Duodenal mucosa (tissue), 2 donors: ENCODE measurements around the gene SNX18.

Source experiments
- H3K27ac ChIP-seq: one replicate; pipeline ENCODE4 v1.7.0; 2013; ENCODE audit warnings: low read depth, low read length
- H3K27me3 ChIP-seq, 2 donors: one replicate each; pipeline ENCODE4 v1.7.0; 2013; ENCODE audit warnings: low read length in 2 of 2, control low read depth in 1 of 2; ENCODE audit not compliant: insufficient read depth in 2 of 2, control insufficient read depth in 1 of 2
- H3K36me3 ChIP-seq, 2 donors: one replicate each; pipeline ENCODE4 v1.7.0; 2013; ENCODE audit warnings: low read length in 2 of 2, control low read depth in 1 of 2; ENCODE audit not compliant: insufficient read depth in 2 of 2, control insufficient read depth in 1 of 2
- H3K4me1 ChIP-seq, 2 donors: one replicate each; pipeline ENCODE4 v1.7.0; 2013; ENCODE audit warnings: low read length in 2 of 2, control low read depth in 1 of 2; ENCODE audit not compliant: insufficient read depth in 2 of 2, control insufficient read depth in 1 of 2
- H3K4me3 ChIP-seq, 2 donors: one replicate each; pipeline ENCODE4 v1.7.0; 2013; ENCODE audit warnings: low read length in 2 of 2, low read depth in 1 of 2
- H3K9ac ChIP-seq, 2 donors: one replicate each; pipeline ENCODE4 v1.7.0; 2013; ENCODE audit warnings: low read length in 2 of 2, low read depth in 1 of 2
- H3K9me3 ChIP-seq, 2 donors: one replicate each; pipeline ENCODE4 v1.7.0; 2013; ENCODE audit warnings: low read length in 2 of 2, control low read depth in 1 of 2; ENCODE audit not compliant: control insufficient read depth in 1 of 2

The SNX18 gene, protein sequence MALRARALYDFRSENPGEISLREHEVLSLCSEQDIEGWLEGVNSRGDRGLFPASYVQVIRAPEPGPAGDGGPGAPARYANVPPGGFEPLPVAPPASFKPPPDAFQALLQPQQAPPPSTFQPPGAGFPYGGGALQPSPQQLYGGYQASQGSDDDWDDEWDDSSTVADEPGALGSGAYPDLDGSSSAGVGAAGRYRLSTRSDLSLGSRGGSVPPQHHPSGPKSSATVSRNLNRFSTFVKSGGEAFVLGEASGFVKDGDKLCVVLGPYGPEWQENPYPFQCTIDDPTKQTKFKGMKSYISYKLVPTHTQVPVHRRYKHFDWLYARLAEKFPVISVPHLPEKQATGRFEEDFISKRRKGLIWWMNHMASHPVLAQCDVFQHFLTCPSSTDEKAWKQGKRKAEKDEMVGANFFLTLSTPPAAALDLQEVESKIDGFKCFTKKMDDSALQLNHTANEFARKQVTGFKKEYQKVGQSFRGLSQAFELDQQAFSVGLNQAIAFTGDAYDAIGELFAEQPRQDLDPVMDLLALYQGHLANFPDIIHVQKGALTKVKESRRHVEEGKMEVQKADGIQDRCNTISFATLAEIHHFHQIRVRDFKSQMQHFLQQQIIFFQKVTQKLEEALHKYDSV

DNA sequence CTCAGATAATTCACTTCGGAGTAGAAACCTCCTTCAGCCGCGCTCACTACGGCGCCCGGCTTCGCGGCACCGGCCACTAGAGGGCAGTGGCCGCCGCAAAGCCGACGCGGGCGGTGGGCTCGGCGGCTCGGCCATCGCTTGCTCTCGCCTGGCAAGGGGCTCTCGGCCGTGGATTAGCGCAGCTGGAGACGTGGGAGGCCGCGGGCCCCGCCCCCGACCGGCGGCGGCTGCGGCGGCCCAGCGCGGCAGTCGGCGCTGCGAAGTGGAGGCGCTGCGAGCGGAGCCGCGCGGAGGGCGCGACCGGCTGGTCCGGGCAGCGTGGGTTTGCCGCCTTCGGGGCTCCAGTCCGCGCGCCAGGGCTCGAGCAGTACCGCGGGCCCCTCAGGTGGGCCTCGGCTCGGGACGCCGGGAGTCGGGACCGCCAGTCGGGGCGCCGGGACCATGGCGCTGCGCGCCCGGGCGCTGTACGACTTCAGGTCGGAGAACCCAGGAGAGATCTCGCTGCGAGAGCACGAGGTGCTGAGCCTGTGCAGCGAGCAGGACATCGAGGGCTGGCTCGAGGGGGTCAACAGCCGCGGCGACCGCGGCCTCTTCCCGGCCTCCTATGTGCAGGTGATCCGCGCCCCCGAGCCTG lies at the start of gene SNX18:
Gene SNX18 (plus strand): TSS at position 248 of the 634 bp plus-strand sequence. CDS start 194 bp downstream, at position 442.
- Histone ChIP-seq H3K4me3 (peak within 1 kb of the TSS; percentile 89 to 91), H3K36me3 (no peaks in the 10 kb centered on the region), H3K4me1 (peaks cover 34 to 42% of the 10 kb centered on the region in 2 donors), H3K9me3 (no peaks in the 10 kb centered on the region), H3K27ac (peak within 1 kb of the TSS; percentile 63), H3K27me3 (no peaks in the 10 kb centered on the region), H3K9ac (peak within 1 kb of the TSS; percentile 73 to 88)

DNA sequence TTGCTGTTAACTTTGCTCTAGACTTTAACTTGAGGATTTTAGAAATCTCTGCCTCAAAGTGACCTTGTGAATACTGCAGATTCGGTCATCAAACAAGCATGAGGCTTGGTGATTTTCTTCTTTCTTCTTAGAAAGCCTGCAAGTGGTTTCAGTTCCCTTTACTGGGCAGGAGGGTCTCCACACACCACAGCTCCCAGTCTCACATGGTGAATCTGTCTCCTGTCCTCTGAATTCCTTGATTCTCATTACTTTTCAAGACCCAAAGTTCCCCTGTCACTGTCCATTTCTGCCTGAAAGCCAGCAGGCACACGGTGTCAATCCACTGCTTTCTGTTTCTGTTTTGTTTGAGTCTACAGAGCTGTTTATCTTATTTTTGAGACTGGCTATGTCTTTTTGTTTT lies 47.9 kb upstream of the SNX18 start:
- H3K36me3 ChIP-seq = no peaks in the 10 kb centered on the region
- H3K4me3 ChIP-seq = peak overlapping the region; percentile 13 to 51
- H3K4me1 ChIP-seq = peaks cover 5 to 7% of the 10 kb centered on the region in 2 donors
- H3K9me3 ChIP-seq = no peaks in the 10 kb centered on the region
- no peak overlapping the region for H3K27ac ChIP-seq
- H3K27me3 ChIP-seq = no peaks in the 10 kb centered on the region
- peak overlapping the region in 1 of 2 donors; percentile 39 for H3K9ac ChIP-seq

DNA sequence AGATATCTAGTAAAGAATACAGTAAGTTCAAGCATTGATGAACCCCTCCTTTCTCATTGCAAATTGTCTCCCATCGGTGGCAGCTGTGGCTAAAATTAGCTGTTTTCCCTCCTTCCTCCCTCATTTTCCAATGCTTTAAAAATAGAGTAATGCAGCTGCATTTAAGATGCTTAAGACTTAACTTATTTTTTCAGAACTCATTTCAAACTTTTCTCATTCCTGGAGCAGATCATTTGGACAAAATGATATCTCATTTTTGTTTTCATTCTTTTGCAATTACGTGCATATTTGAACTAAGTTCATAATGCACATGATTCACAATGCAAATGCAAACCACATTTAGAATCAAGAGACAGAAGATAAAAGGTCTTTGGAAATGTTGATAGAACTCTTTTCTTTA lies 47.4 kb upstream of the SNX18 start:
- H3K4me3 ChIP-seq = peak overlapping the region in 1 of 2 donors; percentile 51
- no peak overlapping the region for H3K27ac ChIP-seq
- H3K27me3 ChIP-seq = no peaks in the 10 kb centered on the region
- no peaks in the 10 kb centered on the region for H3K9me3 ChIP-seq
- peaks cover 5 to 7% of the 10 kb centered on the region in 2 donors for H3K4me1 ChIP-seq
- H3K9ac ChIP-seq = peak overlapping the region in 1 of 2 donors; percentile 39
- no peaks in the 10 kb centered on the region for H3K36me3 ChIP-seq

DNA sequence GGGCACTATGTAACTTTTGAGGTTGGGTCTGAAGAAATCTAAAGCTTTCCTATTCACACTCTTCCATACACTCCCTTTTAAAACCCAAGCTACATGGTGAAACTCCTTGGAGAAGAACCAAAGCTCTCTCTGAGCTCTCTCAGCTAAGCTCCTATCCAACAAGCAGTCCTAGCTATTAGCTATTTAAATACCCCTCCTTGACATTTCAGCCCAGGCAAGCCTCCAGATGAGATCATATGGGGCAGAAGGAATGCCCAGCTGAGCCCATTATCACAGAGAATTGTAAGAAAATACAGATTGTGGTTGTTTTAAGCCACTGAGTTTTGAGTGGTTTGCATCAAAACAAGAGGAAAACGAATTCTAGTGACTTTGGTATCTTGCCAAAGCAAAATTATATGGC lies 46.9 kb upstream of the SNX18 start:
- H3K27ac ChIP-seq = no peak overlapping the region
- no peaks in the 10 kb centered on the region for H3K27me3 ChIP-seq
- H3K4me1 ChIP-seq = peaks cover 5 to 7% of the 10 kb centered on the region in 2 donors
- no peaks in the 10 kb centered on the region for H3K36me3 ChIP-seq
- H3K4me3 ChIP-seq = no peak overlapping the region
- no peak overlapping the region for H3K9ac ChIP-seq
- H3K9me3 ChIP-seq = no peaks in the 10 kb centered on the region

DNA sequence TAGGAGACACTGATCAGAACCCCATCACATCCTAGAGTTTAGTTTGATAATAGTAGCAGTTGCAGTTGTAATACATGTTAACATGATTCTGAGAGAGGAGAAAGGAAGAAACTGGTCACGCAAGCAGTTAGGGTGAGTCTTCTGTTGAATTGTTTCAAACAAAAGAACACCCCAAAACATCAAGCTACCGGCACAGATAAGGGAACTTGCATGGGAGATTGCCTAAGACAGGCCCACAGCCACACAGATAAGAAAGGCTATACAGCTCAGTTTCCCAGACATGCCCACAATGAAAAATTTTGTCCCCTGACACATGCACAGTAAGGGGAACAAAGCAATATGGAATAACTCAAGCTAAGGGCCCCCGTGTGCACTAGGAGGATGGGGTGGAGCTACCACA lies 46.2 kb upstream of the SNX18 start:
- peaks cover 5 to 7% of the 10 kb centered on the region in 2 donors for H3K4me1 ChIP-seq
- no peaks in the 10 kb centered on the region for H3K9me3 ChIP-seq
- H3K36me3 ChIP-seq = no peaks in the 10 kb centered on the region
- H3K27me3 ChIP-seq = no peaks in the 10 kb centered on the region
- H3K4me3 ChIP-seq = no peak overlapping the region
- no peak overlapping the region for H3K9ac ChIP-seq
- no peak overlapping the region for H3K27ac ChIP-seq

DNA sequence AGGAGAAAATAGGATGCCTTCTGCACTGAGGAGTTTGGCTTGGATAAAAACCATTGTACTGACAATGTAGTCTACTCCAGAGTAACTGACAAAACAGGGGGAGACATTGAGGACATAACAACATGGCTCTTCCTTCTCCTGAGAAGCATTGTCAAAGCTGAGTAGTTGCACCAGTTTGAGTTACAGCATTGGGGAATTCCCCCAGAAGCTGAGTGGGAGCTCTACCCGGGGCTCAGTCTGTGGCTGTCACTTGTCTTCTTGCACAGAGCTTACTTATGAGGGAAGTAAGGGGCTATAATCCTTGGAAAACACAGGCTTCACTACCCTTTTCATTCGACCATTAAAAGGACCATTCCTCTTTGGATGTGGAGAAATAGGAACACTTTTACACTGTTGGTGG lies 40.9 kb upstream of the SNX18 start:
- Histone ChIP-seq H3K27me3 (peaks cover 0 to under 1% of the 10 kb centered on the region in 2 donors), H3K9me3 (no peaks in the 10 kb centered on the region), H3K36me3 (no peaks in the 10 kb centered on the region), H3K9ac (no peak overlapping the region), H3K4me3 (no peak overlapping the region), H3K27ac (no peak overlapping the region), H3K4me1 (no peaks in the 10 kb centered on the region)

DNA sequence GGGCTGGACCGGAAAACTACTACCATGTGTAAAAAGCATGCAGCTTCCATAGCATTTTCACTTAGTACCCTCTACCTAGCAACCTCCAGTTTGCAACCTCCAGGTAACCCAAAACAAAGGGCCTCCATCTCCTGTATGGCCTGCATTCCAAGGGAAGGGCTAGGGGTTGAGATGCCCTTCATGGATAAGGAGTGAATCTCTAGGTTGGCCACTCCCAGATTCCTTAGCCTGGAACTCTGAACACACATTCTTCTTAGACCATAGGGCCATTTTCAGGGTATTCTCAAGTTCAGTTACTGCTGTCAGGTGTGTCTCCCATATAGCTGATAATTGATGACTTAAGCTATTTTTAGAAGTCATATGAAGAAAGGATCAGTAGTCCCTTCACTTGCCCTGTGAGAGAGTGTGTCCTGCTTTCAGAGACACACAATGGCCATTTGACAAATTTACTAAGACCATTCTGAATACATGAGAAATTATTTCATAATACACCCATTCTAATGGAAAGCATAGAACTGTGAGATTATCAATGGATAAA lies 39.5 kb upstream of the SNX18 start:
- Histone ChIP-seq H3K27me3 (peaks cover 0 to 4% of the 10 kb centered on the region in 2 donors), H3K27ac (no peak overlapping the region), H3K36me3 (no peaks in the 10 kb centered on the region), H3K9me3 (no peaks in the 10 kb centered on the region), H3K4me1 (no peaks in the 10 kb centered on the region), H3K9ac (no peak overlapping the region), H3K4me3 (no peak overlapping the region)

DNA sequence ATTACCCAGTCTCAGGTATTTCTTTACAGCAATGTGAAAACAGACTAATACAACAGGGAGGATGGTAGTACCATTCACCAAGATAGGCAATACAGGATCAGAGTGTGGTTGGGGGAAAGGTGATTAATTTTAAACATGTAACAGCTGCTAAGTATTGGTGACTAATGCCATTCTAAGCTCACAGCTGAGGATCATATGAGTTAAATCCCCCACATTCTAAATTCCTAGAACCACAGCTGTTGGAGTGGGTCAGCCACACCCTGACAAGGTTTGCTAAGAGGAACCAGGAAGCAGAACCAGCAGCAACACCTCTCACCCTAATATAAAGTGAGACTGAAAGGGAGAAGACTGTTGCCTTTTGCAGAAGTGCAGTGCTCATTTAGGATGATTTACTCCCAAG lies 37.3 kb upstream of the SNX18 start:
- H3K36me3 ChIP-seq = no peaks in the 10 kb centered on the region
- peaks cover 0 to 4% of the 10 kb centered on the region in 2 donors for H3K27me3 ChIP-seq
- H3K4me1 ChIP-seq = no peaks in the 10 kb centered on the region
- H3K27ac ChIP-seq = no peak overlapping the region
- no peak overlapping the region for H3K4me3 ChIP-seq
- H3K9me3 ChIP-seq = no peaks in the 10 kb centered on the region
- H3K9ac ChIP-seq = no peak overlapping the region

DNA sequence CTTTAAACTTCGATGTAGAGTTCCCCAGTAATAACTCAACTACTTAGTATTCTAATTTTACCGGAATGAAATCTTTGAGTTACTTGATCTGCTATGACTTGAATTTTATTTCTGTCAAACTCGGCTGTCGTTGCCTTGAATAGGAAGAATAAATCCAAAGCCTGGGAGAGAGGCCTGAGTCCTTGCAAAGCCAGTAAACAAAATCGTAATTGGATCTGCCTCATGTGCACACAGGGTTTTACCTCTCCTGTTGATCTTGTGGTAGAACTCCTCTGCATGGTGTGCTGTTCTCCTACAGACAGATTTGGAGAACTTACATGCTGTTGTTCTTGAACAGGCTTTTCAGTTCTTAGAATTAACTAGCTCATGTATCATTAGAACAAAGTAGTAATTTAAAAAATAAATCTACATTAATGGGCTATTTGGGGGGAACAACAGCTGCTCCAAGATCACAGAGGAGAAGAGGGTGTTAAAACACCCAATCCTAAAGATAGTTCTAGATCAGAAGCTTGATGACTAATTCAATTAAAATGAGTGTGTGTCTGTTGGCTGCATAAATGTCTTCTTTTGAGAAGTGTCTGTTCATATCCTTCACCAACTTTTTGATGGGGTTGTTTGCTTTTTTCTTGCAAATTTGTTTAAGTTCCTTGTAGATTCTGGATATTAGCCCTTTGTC lies 33.2 kb upstream of the SNX18 start:
- H3K9me3 ChIP-seq = no peaks in the 10 kb centered on the region
- H3K4me1 ChIP-seq = no peaks in the 10 kb centered on the region
- no peaks in the 10 kb centered on the region for H3K36me3 ChIP-seq
- no peak overlapping the region for H3K4me3 ChIP-seq
- H3K9ac ChIP-seq = no peak overlapping the region
- no peak overlapping the region for H3K27ac ChIP-seq
- H3K27me3 ChIP-seq = peaks cover 0 to 4% of the 10 kb centered on the region in 2 donors
